HepG2 (cell line): ENCODE results near the gene KANK3. TPM values are rescaled to one million over a fixed set of nuclear protein-coding genes. Genes with fewer than 3 reads are reported as not detected.

Experiments
- HNRNPH1 ChIP-seq: fragments of 200-400 bp; formaldehyde crosslinking; optimal IDR thresholded peaks from 2 replicates; pipeline ENCODE3; 2017; ENCODE audit warnings: mild to moderate bottlenecking, low read depth, low read length
- IKZF1 ChIP-seq: fragments of 450-650 bp; IDR thresholded peaks from 2 replicates; pipeline ENCODE4 v1.7.1; 2016
- MAF1 ChIP-seq: sonication (generic); formaldehyde crosslinking; IDR thresholded peaks from 2 replicates; pipeline ENCODE4 v1.5.0; 2020; ENCODE audit warnings: missing genetic modification reagents, borderline replicate concordance
- SOX13 ChIP-seq, 3 experiments: fragments of 450-650 bp in 1 of 3; sonication (generic) in 1 of 3; formaldehyde crosslinking in 1 of 3; IDR thresholded peaks in 2 of 3; conservative IDR thresholded peaks in 1 of 3; 2 replicates each; pipeline versions ENCODE4 v1.5.0 to v1.6.1; 2016 to 2020; ENCODE audit warnings: antibody characterized with exemption in 1 of 3, mild to moderate bottlenecking in 1 of 3, missing compliant biosample characterization in 1 of 3, missing genetic modification reagents in 1 of 3, moderate library complexity in 1 of 3
- SRSF1 ChIP-seq: fragments of 200-400 bp; formaldehyde crosslinking; optimal IDR thresholded peaks from 2 replicates; pipeline ENCODE3; 2017; ENCODE audit warnings: mild to moderate bottlenecking, low read depth, low read length, moderate library complexity
- ZNF407 ChIP-seq: sonication (generic); formaldehyde crosslinking; IDR thresholded peaks from one replicate; pipeline ENCODE4 v1.5.1; 2020; ENCODE audit warnings: mild to moderate bottlenecking, missing genetic modification reagents; ENCODE audit errors: not compliant biosample characterization
- ZNF687 ChIP-seq: sonication (generic); formaldehyde crosslinking; IDR thresholded peaks from 2 replicates; pipeline ENCODE4 v1.5.1; 2020; ENCODE audit warnings: mild to moderate bottlenecking, missing genetic modification reagents, moderate library complexity
- polyA plus RNA-seq, 8 experiments: library from polyadenylated mRNA; depleted of rRNA in 3 of 8; stranded (reverse) in 7 of 8; unstranded in 1 of 8; fragments of >200 nt; fragmentation: Illumina TruSeq in 4 of 8; extraction: Trizol in 4 of 8; gene quantifications; 2 replicates each; pipeline versions ENCODE4 v1.2.1 to v1.2.3, GENCODE V29; 2011 to 2016; ENCODE audit warnings: low read depth in 4 of 8, missing spikeins in 1 of 8, mixed read lengths in 1 of 8; ENCODE audit not compliant: insufficient read depth in 1 of 8
- total RNA-seq, 5 experiments: library from RNA; depleted of rRNA; stranded (reverse); fragments of >200 nt; fragmentation: Illumina TruSeq; extraction: Trizol; gene quantifications; 2 replicates each; pipeline ENCODE4 v1.2.3, GENCODE V29; 2016; ENCODE audit warnings: low read depth in 1 of 5

Gene KANK3
- total and polyA plus RNA-seq, 2 of the 13 experiments (the other 11 are each of a cell fraction or from before 2014, with no cell fraction given), result 0.15 to 0.20 TPM

GRCh38 chr19:8321067-8321985 is 21.7 kb downstream of the KANK3 start, which contains the start of the genes NDUFA7 and RPS28 (continued):
- TF ChIP-seq ZNF407 (CRISPR knock-in tag) (peak; percentile 44), SOX13 (IDR thresholded peaks at IDR 0.05) (no peak), SOX13 (CRISPR knock-in tag; conservative IDR thresholded peaks at IDR 0.05 in 1 of 2, IDR thresholded peaks at IDR 0.05 in 1 of 2) (peak in 1 of 2 experiments; percentile 10; a peak in 1 of 4 replicates), ZNF687 (peak; percentile 72), HNRNPH1 (no peak), IKZF1 (no peak), SRSF1 (peak; percentile 68), MAF1 (peak; percentile 55; the same call in 1 of the 2 replicates)
